Fibroblast of skin of back (primary cell): ENCODE results near the gene ARHGAP6.
"Not testable (repeated sequence)": the region's sequence is repeated elsewhere in the genome, so short reads cannot be mapped to it uniquely, and the experiment has no call there.

Experiments
- DNase-seq: peaks from one replicate; pipeline ENCODE4 v3.0.0-alpha.2; 2013

The ARHGAP6 gene

GRCh38 chrX:11578301-11578700, 87.4 kb downstream of the ARHGAP6 start:
- DNase-seq, result not testable (repeated sequence)

DNA sequence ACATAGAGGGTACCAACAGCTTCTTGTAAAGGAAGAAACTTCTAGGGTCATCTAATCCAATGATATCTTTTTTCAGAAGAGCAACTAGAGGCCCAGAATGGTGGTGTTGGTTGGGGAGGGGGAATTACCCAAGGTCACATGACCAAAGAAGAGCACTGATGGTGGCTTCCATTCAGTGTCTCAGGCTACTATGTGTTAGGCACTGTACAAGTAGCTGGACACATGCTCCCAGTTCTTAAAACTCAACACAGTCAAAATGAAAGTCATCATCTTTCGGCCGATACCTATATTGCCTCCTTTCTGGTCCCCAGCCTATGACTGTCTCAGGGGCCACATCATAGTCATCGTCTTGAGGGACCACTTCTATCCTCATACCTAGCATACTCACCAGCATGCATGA, 88.1 kb downstream of the ARHGAP6 start:
- DNase-seq, result no peak

DNA sequence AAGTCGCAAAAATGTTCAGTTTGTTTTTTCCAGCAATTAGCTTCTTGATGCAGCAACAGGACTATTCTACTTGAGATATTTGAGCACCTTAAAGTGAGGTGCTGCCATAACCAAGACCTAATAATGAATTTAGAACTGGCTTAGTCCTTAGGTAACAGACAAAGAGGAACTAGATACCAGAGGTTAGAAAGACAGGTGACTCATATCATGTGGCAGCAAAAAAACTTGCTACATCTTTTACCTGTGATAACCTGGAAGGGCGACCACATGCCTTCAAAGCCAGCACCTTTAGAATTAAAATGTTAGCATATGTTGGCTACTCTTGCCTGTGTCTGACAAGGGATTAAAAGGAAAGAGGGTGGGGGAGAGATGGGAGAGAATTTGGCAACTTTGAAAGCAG, 90.4 kb downstream of the ARHGAP6 start:
- DNase-seq, result no peak

DNA sequence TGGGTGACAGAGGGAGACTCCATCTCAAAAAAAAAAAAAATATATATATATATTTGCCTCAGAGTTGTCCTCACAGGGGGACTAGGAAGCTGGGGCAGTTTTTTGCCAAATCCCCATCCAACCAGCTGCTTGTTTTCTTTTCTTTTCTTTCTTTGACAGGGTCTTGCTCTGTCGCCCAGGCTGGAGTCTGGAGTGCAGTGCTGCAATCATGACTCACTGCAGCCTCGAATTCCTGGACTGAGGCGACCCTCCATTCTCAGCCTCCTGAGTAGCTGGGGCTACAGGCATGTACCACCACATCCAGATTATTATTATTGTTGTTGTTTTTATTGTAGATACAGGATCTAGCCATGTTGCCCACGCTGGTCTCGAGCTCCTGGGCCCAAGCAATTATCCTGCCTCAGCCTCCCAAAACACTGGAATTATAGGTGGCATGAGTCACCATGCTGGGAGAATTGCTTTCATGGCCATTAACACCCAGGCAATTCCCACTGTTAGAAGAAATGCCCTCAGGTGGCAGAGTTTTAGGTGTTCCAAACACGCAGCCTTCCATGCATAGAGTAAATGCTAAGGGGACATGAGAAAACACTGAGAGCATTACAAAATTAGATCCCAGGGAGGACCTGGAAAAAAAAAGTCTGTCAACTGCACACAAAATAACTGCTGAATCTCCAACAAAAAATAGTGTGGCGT, 98.0 kb downstream of the ARHGAP6 start:
- DNase-seq, result no peak

GRCh38 chrX:11566789-11567188, 98.9 kb downstream of the ARHGAP6 start:
- peak; percentile 77 for DNase-seq

- DNase-seq, result no peak
These were observed 99.5 kb downstream of the ARHGAP6 start for GRCh38 chrX:11566173-11566572.

DNA sequence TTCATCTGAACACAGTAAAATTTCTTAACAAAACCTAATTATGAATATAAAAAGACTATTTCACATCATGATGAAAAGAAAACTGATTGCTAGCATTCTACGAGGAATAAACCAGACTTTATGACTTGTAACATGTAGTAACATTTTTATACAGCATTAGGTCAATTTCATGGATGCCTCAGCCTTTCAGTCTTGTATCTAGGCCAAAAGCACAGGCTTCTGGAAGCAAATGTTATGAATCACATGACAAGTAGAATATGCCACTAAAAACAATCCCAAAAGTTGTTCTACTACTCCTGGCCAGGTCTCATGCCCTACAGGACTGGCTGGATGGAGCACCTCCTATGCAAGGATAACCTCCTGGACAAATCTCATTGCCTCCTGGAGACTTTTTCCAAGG, 101.2 kb downstream of the ARHGAP6 start:
- no peak for DNase-seq

- no peak for DNase-seq
These were observed 103.2 kb downstream of the ARHGAP6 start for GRCh38 chrX:11562570-11562969.

GRCh38 chrX:11558972-11559371, 106.7 kb downstream of the ARHGAP6 start:
- DNase-seq, result no peak

DNA sequence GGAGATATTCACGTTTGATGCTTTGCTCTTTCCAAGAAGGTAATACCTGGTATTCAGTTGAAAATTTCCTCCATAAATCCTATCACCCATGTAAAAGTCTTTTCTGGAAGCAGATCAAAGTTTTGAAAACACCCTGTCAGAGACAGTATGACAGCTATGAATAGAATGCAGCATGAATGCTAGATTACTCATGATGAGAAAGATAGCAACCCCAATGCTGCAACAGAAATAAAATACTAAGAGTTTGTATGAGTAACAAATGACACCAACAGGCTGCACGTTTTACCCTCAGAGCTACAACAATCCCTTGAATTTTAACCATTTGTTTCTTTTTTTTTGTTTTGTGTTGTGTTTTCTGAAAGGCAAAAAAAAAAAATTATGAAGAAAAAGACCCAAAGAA, 108.6 kb downstream of the ARHGAP6 start:
- peak; percentile 82 for DNase-seq

DNA sequence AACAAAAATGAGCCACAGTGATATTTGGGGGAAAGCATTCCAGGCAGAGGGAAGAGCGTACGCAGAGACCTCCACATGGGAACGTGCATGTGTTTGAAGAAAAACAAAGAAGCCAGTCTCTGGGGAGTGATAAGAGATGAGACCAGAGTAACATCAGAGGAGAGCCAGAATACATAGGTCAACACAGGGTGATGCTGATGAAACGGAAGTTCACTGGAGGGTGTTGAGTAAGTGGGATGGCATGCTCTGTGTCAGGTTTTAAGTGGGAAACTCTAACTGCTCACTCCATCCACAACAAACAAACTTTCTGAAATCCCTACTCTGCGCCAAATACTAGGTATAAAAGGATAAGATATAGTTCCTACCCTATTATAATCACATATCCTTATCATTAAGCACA, 110.0 kb downstream of the ARHGAP6 start:
- DNase-seq, result peak; percentile 75

DNA sequence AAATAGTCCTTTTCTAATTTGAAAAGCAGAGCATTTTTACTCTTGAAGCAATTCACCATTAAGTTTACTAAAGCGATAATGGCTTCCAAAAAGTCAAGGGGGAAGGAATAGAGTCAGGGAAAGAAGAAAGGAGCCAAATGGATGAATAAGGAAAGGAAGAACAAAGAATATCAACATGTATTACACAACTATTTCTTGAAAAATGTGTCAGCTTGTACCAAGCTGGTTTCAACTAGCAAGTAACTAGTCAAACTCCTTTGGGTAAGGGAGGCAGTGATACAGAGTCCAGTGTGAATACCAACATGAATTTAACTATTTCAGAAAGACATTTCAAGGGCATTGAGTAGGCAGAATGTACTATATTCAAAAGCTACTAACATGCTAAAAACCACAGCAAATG, 112.1 kb downstream of the ARHGAP6 start:
- DNase-seq, result no peak

- DNase-seq, result no peak
These were observed 114.6 kb downstream of the ARHGAP6 start for GRCh38 chrX:11551151-11551550.

DNA sequence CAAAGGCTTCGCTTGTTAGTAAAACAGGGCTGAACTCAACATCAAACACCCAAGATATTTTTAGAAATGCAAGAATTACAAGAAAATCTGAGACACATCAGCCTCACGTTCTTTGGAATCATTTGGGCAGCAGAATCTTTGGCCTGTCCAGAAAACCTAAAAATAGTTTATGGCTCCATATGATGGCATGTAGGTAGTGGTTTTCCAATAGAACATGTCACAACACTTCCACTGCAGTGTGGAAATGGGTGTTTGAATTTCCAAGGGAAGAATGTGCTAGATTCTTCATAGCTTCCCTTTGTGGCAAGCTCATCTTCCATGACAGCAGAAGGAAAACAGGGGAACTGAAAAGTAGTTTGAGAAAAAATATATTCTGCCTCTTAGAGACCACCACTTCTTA, 118.8 kb downstream of the ARHGAP6 start:
- no peak for DNase-seq

- DNase-seq, result no peak
These were observed 122.5 kb downstream of the ARHGAP6 start for GRCh38 chrX:11543249-11543648.

DNA sequence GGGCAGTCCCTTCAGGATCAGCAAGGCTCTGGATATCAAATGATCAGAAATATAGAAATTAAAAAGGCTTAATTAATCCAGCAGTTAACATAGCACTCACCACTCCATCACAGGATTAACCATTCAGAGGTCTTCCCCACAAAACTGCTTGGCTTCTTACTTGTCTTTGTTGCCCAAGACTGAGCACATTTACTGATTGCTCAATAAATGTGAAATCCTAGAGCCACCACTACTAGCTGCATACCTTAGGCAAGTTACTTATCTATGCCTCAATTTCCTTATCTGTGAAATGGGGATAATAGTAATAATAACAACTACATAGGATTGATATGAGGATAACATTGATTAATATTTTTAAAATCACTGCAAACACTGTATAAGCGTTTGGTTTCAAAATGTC, 124.2 kb downstream of the ARHGAP6 start:
- no peak for DNase-seq

DNA sequence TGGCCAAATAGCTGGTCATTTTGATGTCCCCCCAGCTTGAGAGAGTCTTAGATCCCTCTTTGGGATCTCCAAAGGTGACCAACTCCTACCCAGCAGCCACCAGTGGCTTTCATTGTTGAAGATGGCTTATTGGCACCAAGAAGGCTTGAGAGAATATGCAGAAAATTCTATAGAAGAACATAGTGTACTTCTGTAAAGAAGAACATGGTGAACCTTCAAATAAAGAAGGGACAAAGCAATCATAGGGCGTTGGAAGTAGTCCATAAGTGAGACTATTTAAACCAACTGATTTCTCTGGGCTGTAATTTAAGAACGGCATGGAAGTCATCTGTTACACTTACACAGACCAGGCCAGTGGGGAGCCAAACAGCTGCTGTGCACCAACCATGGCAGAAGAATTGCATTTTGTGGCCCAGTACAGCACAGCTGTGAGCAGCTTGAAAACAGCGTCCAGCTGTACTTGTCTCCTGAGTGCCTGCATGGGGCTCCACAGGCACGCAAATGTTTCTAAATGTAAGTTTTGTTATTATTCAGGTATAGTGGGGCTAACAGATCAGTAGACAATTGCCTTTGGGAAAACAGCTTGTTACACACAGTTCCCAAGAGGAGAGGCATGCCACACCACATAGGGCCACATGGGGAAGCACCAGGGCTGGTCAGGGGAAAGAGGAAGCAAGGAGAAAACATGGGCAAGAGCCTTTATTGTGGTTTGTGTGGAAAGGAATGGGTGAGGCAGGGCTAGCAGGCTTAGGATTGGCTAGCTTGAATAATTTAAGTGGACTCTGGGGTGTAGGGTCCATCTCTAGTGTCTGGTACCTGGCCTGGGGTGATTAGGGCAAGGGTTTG, 125.0 kb downstream of the ARHGAP6 start:
- DNase-seq, result no peak

DNA sequence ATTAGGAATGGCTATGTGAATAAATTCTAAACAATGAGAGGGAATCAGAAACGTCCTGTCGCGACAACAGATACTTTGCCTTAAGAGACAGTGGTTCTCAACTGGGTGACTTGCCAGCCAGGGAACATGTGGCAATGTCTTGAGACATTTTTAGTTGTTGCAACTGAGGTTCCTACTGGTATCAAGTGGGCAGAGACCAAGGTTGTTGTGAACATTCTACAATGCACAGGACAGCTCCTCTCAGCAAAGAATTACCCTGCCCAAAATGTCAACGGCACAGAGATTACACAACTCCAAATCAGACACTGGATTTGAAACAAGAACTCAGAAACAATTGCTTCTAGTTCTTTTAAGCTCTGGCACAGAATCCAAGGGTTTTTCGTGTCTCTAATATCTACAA, 128.6 kb downstream of the ARHGAP6 start:
- no peak for DNase-seq

DNA sequence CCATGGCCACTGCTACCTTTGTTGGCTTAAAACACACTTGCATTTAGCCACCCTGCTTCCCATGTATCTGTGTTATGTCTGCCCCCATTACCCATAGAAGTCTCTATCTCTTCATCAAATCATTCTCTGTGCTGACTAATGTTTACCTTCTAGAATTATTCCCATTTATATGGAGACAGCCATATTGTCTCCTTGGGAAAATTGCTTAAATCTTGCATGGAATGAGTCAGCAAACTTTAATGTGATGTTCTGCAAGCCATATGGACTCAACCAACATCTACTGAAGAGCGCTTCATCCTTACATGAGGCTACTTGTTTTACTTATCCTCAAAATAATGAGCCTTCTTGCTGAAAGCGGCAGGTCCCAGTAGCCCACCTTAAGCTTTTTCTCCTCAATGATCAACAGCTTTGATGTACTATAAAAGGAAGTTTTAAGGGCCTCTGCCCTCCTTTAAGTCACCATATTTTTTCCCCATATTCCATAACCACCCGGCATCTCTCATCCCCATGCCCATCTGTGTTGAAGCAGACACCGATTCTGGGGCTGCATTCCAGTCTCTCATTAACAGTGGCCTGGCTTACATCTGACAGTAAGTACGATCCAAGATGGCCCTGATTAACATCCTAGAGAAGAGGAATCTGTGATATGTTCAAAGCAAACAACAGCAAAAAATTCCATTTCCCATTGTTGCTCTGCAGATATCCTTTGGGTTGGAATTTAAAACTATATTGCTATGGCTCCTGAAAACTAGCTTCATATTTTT, 130.4 kb downstream of the ARHGAP6 start:
- DNase-seq, result no peak

GRCh38 chrX:11533199-11533651, 132.5 kb downstream of the ARHGAP6 start:
- DNase-seq, result peak; percentile 73

DNA sequence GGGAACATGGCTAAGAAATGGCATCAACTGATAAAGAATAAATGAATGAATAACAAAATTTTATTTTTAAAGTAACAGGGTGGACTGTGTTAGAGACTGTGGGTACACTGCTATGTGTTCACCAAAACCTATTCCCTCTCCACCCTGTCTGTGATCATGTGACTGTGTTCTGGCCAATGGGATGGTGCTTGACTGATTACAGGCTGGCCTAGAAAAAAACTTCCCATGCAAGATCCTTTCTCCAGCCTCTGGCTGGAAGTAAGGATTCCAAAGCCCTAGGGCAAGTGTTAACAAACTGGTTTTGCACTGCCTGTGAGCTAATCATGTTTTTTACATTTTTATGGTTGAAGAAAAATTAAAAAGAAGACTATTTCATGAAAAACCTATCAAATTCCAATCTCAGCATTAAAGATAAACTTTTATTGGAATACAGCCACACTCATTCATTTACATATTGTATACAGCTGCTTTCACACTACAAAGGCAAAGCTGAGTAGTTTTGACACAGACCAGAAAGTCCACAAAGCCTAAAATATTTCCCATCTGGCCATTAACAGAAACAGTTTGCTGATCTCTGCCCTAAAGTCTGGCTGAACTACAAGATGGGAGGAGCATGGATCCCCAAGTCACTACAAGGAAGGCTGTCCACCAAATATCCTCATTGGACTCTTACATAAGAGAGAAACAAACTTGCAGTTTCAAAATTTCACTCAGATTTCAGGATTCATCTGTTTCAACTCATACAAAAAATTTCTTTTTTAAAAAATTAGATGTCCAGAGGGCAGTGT, 133.2 kb downstream of the ARHGAP6 start:
- no peak for DNase-seq

- DNase-seq, result peak; percentile 23
These were observed 134.5 kb downstream of the ARHGAP6 start for GRCh38 chrX:11531226-11531625.
